Colonic mucosa (tissue), 4 donors: ENCODE results near the gene DNAH7. TPM values are rescaled to one million over a fixed set of nuclear protein-coding genes. Genes with fewer than 3 reads are reported as not detected.

Source experiments
- DNase-seq: peaks from one replicate; pipeline ENCODE4 v3.0.0-alpha.2; 2020
- H3K27ac ChIP-seq: fragments of 200-600 bp; one replicate; pipeline ENCODE4 v1.8.0; 2021
- H3K27me3 ChIP-seq: fragments of 200-600 bp; one replicate; pipeline ENCODE4 v1.8.0; 2021
- H3K36me3 ChIP-seq: fragments of 200-600 bp; one replicate; pipeline ENCODE4 v1.8.0; 2021
- H3K4me1 ChIP-seq: fragments of 200-600 bp; one replicate; pipeline ENCODE4 v1.8.0; 2021; ENCODE audit warnings: mild to moderate bottlenecking
- H3K4me3 ChIP-seq: fragments of 200-600 bp; one replicate; pipeline ENCODE4 v1.8.0; 2021
- H3K9ac ChIP-seq, 2 donors: one replicate each; pipeline ENCODE4 v1.7.0; 2013; ENCODE audit warnings: control low read depth in 2 of 2, low read depth in 2 of 2, low read length in 2 of 2
- H3K9me3 ChIP-seq: fragments of 200-600 bp; one replicate; pipeline ENCODE4 v1.8.0; 2021
- intact Hi-C: fragments of 100-400 bp; cut with DNase I; formaldehyde crosslinking; loops from one replicate; pipeline ENCODE4 v1.14.1; 2022
- total RNA-seq, 2 donors: library from RNA; stranded (reverse); fragmentation: NEBNext Ultra II Directional in 1 of 2; extraction: Animal tissue kit (Norgen Biotek cat#: 25700) in 1 of 2; gene quantifications; one replicate each; pipeline ENCODE4 v1.2.1, GENCODE V29; 2021
- TF ChIP-seq, protein P1 (sequence below): fragments of 200-600 bp; IDR thresholded peaks from one replicate; pipeline ENCODE4 v1.8.0; 2022; ENCODE audit warnings: antibody characterized with exemption, mild to moderate bottlenecking
- donor health status: healthy.
- donor health status: DM: no; HTN: no; CAD: no.
- donor health status: DM: no; HTN: no; CAD: no.

The DNAH7 gene
- total RNA-seq, 2 donors from 2014 or later, result 0.91 to 2.0 TPM

DNA sequence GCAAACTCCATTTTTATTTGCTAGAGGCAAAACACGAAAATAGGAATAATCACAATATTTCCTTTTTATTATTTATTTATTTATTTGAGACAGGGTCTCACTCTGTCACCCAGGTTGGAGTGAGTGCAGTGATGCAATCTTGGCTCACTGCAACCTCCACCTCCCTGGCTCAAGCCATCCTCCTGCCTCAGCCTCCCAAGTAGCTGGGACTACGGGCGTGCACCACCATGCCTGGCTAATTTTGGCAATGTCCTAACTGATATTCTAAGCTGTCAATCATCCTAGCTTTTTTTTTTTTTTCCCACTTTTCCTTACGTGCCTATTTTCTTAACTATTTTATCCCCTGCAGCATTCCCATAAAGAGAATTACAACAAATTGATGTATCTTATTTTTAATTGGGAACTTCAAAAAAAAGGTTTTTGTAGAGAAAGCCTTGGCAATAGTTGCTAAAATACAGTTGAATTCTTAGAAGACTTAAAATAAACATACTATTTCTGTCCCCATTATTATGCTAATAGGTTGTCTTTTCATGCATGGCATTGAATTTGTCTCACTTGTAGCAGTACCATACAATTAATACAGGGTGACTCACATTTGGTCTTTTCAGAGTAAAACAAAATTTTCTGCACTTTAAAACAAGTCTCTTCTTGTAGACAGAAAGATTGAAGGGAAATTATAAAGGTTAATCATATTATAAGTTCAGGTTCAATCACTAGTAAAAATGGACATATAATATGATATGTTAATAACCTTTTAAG, 258.1 kb downstream of the DNAH7 start:
- Histone ChIP-seq H3K27me3 (no peaks in the 10 kb centered on the region), H3K27ac (no peak overlapping the region), H3K4me1 (no peaks in the 10 kb centered on the region), H3K9me3 (no peaks in the 10 kb centered on the region), H3K4me3 (no peak overlapping the region), H3K9ac (no peak overlapping the region), H3K36me3 (no peaks in the 10 kb centered on the region)
- TF ChIP-seq, protein P1, sequence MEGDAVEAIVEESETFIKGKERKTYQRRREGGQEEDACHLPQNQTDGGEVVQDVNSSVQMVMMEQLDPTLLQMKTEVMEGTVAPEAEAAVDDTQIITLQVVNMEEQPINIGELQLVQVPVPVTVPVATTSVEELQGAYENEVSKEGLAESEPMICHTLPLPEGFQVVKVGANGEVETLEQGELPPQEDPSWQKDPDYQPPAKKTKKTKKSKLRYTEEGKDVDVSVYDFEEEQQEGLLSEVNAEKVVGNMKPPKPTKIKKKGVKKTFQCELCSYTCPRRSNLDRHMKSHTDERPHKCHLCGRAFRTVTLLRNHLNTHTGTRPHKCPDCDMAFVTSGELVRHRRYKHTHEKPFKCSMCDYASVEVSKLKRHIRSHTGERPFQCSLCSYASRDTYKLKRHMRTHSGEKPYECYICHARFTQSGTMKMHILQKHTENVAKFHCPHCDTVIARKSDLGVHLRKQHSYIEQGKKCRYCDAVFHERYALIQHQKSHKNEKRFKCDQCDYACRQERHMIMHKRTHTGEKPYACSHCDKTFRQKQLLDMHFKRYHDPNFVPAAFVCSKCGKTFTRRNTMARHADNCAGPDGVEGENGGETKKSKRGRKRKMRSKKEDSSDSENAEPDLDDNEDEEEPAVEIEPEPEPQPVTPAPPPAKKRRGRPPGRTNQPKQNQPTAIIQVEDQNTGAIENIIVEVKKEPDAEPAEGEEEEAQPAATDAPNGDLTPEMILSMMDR, result no peak
- DNase-seq, result no peak
- intact Hi-C loops, result no loop called here

DNA sequence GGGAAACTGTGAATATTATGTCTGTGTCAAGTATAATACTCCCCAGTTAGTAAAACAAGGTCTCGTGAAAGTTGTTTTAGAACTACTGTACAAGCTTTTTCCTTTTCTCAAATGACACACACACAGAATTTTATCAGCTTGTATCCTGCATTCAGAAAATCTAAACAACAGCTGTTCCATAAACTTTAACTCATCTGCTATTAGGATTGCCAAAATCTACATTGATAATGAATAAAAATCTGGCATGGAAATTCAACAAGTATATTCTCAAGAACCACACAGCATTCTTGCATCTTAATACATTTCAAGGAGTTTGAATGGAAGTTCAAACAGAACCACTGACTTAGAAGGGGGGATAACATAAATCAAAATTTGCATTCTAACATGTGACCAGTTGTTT, 260.4 kb downstream of the DNAH7 start:
- DNase-seq, result no peak
- H3K36me3 ChIP-seq, result no peaks in the 10 kb centered on the region
- intact Hi-C loops, result no loop called here
- no peaks in the 10 kb centered on the region for H3K4me1 ChIP-seq
- H3K27me3 ChIP-seq, result no peaks in the 10 kb centered on the region
- H3K4me3 ChIP-seq, result no peak overlapping the region
- H3K27ac ChIP-seq, result no peak overlapping the region
- H3K9me3 ChIP-seq, result no peaks in the 10 kb centered on the region
- TF ChIP-seq, protein P1, result no peak
- no peak overlapping the region for H3K9ac ChIP-seq

DNA sequence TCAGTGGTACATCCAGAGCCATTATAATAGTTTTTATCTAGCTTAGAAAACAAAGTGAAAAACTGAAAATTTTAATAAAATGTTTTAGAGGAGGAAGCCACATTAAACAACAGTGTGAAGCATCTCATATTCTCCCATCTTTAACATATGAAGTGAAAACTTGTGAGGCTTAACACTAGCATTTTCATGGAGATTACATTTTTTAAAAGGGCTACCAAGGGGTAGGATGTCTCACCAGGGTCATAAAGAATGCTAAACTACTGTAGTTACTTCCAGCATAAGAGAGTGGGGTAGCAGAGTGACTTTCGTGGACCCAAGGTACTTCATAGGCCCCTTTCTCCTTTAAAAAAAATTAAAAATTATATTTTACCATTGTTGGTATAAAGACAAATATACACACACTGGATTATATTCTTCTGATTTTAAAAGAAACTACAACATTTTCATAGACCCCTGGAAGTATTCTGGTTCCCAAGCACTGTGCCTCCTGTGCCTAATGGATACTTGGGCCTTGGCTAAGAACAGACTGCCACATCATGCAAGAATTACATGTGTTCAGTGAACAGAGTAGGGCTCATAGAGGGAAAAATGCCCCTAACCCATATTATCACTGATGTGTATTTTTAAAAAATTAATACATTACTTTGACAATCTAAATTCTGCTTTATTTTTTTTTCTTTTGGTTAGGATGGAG, 263.2 kb downstream of the DNAH7 start:
- Histone ChIP-seq H3K27ac (no peak overlapping the region), H3K9ac (no peak overlapping the region), H3K36me3 (no peaks in the 10 kb centered on the region), H3K4me3 (no peak overlapping the region), H3K27me3 (no peaks in the 10 kb centered on the region), H3K4me1 (no peaks in the 10 kb centered on the region), H3K9me3 (no peaks in the 10 kb centered on the region)
- TF ChIP-seq, protein P1, result no peak
- intact Hi-C loops, result no loop called here
- no peak for DNase-seq

DNA sequence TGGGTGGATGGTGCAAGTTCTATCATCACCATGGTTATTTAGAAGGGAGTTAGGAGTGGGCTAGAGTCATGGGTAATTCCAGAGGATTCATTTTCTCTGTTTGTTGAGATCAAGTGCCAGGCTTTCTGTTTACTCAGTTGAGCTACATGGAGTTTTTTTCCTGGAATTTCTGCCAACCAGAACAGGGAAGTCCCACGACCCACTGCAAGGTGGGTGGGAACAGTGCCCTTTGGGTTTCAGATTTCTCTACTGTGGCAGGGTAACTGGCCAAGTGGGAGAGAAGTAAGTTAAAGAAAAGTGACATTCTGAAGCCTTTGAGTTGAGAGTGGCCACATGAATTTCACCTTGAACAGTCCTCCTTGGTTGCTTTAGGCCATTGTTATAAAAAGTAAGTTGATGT, 272.8 kb downstream of the DNAH7 start:
- no peaks in the 10 kb centered on the region for H3K27me3 ChIP-seq
- H3K9me3 ChIP-seq, result no peaks in the 10 kb centered on the region
- H3K27ac ChIP-seq, result no peak overlapping the region
- TF ChIP-seq, protein P1, result no peak
- no peak overlapping the region for H3K4me3 ChIP-seq
- intact Hi-C loops, result no loop called here
- no peak for DNase-seq
- H3K4me1 ChIP-seq, result no peaks in the 10 kb centered on the region
- H3K9ac ChIP-seq, result no peak overlapping the region
- no peaks in the 10 kb centered on the region for H3K36me3 ChIP-seq

DNA sequence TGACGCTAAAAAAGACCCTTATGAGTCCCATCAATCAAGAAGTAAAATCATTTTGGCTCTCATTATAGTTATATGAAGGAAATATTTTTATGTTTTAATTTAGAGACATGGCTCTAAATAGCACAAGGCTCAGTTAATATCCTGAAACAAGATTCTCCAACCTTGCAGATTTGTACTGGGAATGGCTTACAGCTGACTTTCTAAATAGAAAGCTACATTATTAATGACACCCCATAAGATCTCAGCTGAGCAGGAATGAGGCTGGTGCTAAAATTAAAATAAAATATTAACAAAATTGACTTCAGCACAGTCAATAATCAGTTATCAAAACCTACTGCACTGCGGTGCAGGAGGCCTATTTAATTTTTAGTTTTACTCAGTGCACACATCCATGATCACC, 274.8 kb downstream of the DNAH7 start:
- no peaks in the 10 kb centered on the region for H3K36me3 ChIP-seq
- no peak for DNase-seq
- H3K4me3 ChIP-seq, result no peak overlapping the region
- no peaks in the 10 kb centered on the region for H3K9me3 ChIP-seq
- intact Hi-C loops, result no loop called here
- no peaks in the 10 kb centered on the region for H3K27me3 ChIP-seq
- H3K4me1 ChIP-seq, result no peaks in the 10 kb centered on the region
- no peak overlapping the region for H3K9ac ChIP-seq
- no peak overlapping the region for H3K27ac ChIP-seq
- TF ChIP-seq, protein P1, result no peak
